Measurements from ENCODE around the gene SNX8.

The SNX8 gene

GRCh38 chr7:2225336-2225735 is 88.9 kb downstream of the SNX8 start:
- no peak for DNase-seq (ENCODE audit: extremely low read depth in 1 of 2, low read depth in 1 of 2)

- no peak for DNase-seq (ENCODE audit: extremely low read depth in 1 of 2, low read depth in 1 of 2)
Measured at GRCh38 chr7:2224934-2225333, 89.3 kb downstream of the SNX8 start.

DNA sequence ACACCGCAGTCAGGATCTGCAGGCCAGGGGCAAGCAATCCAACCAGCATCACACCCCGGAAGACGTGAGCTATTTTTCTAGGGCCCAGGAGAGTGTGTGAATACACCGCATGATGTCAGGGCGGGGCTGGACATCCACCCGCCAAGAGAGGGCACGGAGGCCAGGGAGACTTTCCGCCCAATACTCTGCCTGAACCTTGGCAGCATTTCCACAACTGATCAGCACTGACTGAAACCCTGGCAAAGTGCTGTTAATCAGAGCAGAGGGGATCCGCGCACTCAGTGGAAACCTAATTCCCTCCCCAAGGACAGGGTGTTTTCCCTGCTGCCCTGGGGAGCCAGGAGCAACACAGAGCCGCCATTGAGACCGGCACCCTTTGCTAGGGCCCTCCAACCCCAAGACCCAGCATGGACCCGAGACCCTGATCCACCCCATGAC is 89.7 kb downstream of the SNX8 start:
- DNase-seq (ENCODE audit: extremely low read depth in 1 of 2, low read depth in 1 of 2) = no peak

DNA sequence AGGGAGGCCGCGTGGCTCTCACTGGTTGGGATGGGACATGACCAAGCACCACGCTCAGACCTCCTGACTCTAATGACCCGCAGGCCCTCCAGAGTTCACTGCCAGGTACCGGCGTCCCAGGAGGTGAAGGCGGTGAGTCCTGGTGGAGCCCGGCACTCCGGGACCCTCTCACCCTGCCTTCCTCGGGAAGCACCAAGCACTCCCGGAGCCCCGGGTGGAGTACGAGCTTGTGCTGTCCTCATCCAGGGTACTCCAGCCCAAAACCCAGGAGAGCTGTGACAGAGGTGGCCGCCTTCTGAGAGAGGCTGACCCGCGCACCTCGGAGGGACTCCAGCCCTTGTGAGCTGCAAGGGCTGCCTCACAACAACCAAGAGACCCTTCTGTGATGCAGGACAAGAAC is 90.9 kb downstream of the SNX8 start:
- no peak for DNase-seq (ENCODE audit: extremely low read depth in 1 of 2, low read depth in 1 of 2)

DNA sequence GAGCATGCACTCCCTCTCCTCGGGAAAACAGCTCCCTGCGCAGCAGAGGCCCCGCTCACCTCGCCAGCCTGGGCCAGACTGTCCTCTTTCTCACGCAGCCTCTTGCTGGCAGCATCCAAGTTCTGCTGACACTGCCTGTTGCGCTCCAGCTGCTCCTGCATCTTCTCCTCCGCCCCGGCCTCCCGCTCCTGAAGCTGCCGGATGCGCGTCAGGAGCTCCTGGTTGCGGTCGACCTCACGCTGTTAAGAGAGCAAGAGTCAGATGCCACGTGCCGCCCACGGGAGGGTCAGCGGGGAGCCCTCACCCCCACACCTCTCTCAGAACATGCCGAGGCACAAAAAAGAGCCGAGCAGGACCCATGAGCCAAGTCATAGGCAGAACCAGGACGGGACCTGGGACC is 91.7 kb downstream of the SNX8 start:
- DNase-seq (ENCODE audit: extremely low read depth in 1 of 2, low read depth in 1 of 2) = no peak

- no peak for DNase-seq (ENCODE audit: extremely low read depth in 1 of 2, low read depth in 1 of 2)
Measured at GRCh38 chr7:2220954-2221353, 93.3 kb downstream of the SNX8 start.

DNA sequence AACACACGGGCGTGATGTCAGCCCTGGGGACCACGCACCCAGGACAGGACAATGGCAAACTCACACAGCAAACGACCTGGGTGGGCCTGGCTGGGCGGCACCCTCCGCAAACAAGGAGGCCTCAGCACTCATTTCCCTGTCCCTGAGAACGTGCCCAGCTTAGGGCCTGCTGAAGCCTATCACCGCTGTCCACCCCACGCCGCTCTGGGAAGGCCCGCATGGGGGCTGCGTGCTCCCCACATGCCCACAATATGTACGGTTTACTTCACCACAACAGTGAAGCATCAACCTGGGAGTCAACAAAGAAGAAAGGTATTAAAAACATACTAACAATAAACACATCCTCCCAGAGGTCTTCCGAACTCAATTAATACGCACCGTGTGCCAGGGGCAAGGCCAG is 93.7 kb downstream of the SNX8 start:
- DNase-seq (ENCODE audit: extremely low read depth in 1 of 2, low read depth in 1 of 2) = no peak

DNA sequence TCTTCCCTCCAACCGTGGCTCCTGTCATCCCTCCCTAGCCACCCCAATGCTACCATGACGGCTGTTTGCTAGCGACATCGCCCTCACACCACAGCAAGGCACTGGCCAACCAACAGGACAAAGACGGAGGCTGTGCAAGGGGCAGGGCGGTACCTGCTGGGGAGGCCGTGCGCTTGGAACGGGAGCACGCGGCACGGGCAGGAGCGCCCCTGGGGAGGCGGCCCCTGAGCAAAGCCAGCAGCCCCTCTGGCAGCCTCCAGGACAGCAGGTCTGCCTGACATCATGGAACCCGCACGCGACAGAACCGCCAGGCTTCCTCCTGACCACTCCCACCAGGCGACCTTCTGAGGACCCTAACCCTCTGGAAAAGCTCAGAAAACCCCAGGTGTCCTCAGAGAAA is 94.2 kb downstream of the SNX8 start:
- no peak for DNase-seq (ENCODE audit: extremely low read depth in 1 of 2, low read depth in 1 of 2)

DNA sequence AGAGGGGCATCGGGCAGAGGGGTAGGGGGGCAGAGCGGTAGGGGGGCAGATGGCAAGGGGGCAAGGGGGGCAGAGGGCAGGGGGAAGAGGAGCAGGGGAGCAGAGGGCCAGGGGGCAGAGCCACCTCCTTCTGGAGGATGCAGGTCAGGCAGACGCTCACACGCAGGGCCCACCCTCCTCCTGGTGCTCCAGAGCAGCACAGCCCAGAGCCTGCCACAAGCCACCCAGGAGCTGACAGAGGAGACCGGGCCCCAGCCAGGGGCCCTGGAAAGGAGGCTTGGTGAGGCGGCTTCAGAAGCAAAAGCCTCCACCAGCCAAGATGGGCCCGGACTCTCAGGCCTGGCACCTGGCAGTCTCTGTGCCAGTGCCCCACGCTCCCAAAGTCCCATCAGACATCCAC is 94.6 kb downstream of the SNX8 start:
- DNase-seq (ENCODE audit: extremely low read depth in 1 of 2, low read depth in 1 of 2) = no peak

DNA sequence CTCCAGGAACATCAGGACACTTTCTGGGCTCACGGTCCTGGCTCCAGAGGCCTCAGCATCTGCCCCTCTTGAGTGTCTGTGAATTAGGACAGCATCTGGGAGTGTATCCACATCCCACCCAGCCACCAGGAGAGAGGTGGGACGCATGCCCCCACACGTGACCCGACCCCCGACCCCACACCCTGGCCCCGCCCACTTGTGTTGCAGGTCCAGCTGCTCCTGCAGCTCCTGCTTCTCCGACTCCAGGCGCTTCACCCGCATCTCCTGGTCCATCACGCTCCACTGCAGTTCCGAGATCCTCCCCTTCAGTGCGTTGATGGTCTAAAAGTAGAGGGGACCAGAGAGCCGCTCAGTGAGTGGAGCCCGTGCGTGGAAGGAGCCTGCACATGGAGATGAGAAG is 95.1 kb downstream of the SNX8 start:
- no peak for DNase-seq (ENCODE audit: extremely low read depth in 1 of 2, low read depth in 1 of 2)

DNA sequence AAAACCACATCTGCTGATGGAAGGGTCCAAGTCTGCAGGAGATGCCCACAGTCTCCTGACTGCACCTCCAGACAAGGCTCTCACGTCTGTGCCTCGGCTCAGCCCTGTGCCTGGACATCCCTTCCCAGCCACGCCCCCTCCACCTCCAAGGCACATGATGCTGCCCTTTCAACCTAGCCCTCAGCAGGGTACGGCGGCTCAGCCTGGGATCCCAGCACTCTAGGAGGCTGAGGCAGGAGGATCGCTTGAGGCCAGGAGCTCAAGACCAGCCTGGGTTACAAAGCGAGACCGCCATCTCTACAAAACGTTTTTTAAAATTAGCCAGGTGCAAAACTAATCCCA is 95.8 kb downstream of the SNX8 start:
- no peak for DNase-seq (ENCODE audit: extremely low read depth in 1 of 2, low read depth in 1 of 2)

DNA sequence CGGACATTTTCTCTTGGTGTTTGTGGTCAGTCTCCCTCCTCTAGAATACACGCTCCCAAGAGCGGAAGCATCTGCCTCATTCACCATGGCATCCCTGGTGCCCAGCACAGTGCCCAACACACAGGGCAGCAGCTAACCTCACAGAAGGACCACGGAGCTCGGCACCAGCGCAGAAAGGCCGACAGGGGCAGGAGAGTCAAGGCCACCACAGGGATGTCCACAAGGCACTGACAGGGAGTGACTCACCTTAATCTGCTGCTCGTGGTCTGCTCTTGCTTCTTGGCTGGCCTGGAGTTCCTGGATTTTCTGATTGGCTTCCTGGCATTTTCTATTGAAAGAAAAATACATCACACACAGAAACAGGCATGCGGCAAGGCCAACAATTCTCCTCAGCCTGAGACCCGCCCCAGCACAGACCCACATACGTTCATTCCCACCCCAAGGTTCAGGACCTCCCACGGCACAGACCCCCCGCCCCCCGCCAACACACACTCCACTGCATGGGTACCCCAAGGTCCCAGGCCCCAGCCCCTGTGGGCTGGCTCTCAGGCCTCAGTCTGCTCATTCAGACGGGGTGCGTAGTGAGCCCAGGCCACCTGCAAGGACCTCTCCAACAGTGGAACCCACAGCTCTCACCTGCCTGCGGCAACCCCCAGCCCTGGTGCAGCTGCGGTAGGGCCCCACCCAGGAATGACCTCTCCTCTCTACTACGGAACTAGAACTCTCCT is 96.4 kb downstream of the SNX8 start:
- no peak for DNase-seq (ENCODE audit: extremely low read depth in 1 of 2, low read depth in 1 of 2)

- DNase-seq (ENCODE audit: extremely low read depth in 1 of 2, low read depth in 1 of 2) = no peak
Measured at GRCh38 chr7:2217206-2217605, 97.0 kb downstream of the SNX8 start.

DNA sequence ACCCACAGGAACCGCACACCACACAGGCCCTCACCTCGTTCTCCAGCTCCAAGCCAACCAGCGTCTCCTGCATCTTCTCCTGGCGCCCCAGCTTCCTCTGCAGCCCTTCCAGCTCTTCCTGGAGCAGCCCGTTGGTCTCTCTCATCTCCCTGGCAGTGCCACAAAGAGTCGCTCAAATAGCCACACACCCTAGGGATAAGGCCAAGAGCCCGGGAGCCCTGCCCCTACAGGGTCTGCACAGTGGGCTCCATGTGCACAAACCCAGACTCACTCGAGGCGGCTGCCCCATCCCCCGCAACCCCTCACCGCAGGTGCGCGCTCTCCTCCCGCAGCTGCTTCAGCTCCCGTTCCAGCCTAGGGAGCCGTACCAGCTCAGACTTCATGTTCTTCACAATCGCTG is 98.4 kb downstream of the SNX8 start:
- no peak for DNase-seq (ENCODE audit: extremely low read depth in 1 of 2, low read depth in 1 of 2)

- no peak for DNase-seq (ENCODE audit: extremely low read depth in 1 of 2, low read depth in 1 of 2)
Measured at GRCh38 chr7:2214636-2215035, 99.6 kb downstream of the SNX8 start.

DNA sequence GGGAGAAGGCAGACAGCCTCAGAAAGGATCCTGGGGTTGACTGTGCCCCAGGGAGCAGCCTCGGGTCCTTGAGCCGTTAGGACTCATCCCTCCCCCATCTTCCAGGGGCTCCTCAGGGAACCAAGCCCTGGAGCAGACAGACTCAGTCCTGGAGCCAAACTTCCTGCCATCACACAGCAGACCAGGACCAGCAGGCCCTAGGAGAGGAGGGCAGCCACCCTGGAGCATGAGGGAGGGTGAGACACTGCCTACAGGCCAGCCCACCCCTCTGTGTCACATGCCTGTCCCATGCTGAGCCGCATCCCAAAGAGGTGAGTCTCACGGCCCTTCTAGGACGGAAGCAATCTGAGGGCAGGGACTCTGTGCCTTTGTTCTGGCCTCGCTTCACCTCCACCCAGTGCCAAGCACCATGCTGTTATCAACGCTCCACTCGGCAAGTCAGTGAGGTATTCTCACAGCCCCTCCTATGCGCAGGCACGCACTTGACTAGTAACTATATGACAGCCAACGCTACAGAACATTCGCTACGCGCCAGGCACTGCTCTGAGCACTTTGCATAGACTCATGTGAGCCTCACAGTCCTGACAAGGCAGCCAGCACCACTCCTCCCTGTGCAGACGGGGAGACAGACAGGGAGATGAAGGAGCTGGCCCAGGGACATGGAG is 100.6 kb downstream of the SNX8 start:
- no peak for DNase-seq (ENCODE audit: extremely low read depth in 1 of 2, low read depth in 1 of 2)

DNA sequence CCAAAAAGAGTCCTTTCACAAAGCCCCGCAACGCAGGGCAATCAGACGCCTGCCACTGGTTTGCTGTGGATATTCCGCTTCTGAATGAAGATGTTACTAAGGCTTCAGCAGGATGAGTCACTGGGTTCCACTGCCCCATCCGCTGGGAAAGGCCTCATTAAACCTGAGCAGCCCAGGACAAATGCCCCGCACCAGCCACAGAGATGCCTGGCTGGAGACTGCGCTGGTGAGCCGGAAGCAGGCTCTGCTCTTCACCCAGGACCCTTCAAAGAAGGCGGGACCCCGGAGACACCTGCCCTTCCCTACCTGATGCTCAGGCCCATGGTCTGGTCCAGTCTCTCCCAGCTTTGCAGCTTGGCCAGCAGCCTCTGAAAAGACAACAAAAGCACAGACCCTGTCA is 101.3 kb downstream of the SNX8 start:
- DNase-seq (ENCODE audit: extremely low read depth in 1 of 2, low read depth in 1 of 2) = no peak

DNA sequence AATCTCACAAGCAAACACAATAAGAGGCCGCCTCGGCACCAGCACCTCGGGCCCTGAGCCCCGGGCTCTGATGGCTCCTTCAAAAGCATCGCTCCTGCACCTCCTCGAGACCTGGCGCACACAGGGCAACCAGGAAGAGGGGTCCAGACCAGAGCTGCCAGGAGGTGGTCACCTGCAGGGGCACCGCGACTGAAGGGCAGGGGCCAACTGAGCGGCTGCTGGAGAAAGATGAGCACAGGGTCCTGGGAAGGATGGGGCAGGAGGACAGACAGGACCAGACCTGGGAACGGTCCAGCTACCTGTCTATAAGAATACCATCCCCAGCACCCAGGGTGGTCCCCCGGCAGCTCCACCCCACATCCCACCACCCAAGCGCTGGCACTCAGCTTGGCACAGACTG is 102.3 kb downstream of the SNX8 start:
- no peak for DNase-seq (ENCODE audit: extremely low read depth in 1 of 2, low read depth in 1 of 2)

- DNase-seq (ENCODE audit: extremely low read depth in 1 of 2, low read depth in 1 of 2) = no peak
Measured at GRCh38 chr7:2211259-2211880, 102.9 kb downstream of the SNX8 start.

DNA sequence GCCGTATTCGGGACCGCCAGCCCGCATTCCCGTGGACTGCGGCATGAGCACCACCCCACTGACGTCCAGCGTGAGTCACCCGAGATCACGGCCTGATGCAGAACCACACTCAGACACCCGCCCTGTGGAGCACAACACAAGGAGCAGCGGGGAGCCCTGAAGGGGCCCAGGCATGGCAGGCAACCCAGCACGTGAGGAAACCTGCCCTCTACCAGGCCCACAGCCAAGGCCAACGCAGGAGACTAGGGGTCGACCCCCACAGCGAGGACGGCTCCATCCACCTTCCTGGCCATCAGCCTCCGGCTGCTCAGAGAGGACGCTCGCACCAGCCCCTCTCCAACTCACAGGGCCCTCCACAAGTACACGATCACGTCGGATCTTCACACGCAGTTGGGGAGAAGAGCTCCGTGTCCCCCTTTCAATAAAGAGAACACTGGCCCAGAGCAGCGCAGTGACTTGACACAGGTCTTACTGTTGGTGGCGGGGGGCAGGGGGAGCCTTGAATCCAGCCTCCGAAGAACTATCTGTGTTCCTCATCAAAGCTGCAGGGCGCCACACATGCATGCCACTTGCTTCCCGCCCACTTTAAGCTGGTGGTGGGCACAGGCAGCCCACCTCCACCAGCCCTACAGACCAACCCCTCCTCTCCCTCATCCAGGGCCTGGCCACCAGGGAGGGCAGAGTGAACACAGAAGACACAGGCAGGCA is 103.5 kb downstream of the SNX8 start:
- no peak for DNase-seq (ENCODE audit: extremely low read depth in 1 of 2, low read depth in 1 of 2)

DNA sequence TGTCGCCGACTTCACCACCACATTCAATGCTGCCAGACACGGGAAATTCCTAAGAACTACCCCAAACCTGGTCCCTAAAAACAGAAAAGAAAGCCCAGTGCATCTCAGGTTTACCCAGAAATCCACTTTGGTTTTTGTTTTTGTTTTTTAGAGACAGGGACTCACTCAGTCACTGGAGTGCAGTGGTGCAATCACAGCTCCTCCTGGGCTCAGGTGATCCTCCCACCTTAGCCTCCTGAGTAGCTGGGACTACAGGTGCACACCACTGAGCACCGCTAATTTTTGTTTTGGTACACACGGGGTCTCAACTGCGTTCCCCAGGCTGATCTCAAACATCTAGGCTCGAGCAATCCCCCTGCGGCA is 104.3 kb downstream of the SNX8 start:
- DNase-seq (ENCODE audit: extremely low read depth in 1 of 2, low read depth in 1 of 2) = no peak

Data from activated CD8-positive, alpha-beta memory T cell treated with anti-CD3 and anti-CD28 coated beads for 1 hour (primary cell).